ENCODE results near the gene SCUBE1. TPM values are rescaled to one million over a fixed set of nuclear protein-coding genes. Genes with fewer than 3 reads are reported as not detected.

Gene SCUBE1
- total RNA-seq, 1 donor from 2014 or later = 25.9 TPM

DNA sequence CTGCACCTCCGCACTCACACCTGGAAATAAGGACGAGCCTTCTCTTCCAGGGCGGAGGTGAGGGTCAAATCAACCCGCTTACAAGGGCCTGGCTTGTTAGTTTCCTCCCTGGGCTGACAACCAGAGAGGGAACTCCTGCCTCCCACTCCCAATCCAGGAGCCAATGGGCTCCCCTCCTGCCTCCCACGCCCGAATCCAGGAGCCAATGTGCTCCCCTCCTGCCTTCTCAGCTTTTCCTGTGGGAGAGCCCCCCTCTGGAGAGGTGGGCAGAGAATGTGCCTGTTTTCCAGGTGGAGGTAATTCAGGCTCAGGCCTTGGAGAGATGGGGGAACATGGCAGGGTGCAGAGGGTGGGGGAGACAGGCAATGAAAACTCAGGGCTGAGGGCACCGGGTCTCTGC, 102.6 kb downstream of the SCUBE1 start:
- Histone ChIP-seq H3K9me3 (ENCODE audit: low read depth) (no peaks in the 10 kb centered on the region), H3K79me2 (ENCODE audit: low read depth) (no peaks in the 10 kb centered on the region), H4K20me1 (ENCODE audit: low read depth) (no peaks in the 10 kb centered on the region), H3K4me2 (no peak overlapping the region), H3K4me3 (no peak overlapping the region), H3K9ac (no peak overlapping the region), H3K36me3 (no peaks in the 10 kb centered on the region), H3K27ac (no peak overlapping the region), H3K27me3 (no peaks in the 10 kb centered on the region), H2AFZ (replicated peaks) (no peak overlapping the region), H3K4me1 (peaks cover 4% of the 10 kb centered on the region), H3F3A (ENCODE audit: low read depth) (no peaks in the 10 kb centered on the region)
- Mint-ChIP-seq H3K4me3 (no peak overlapping the region), H3K4me1 (peaks cover 26% of the 10 kb centered on the region), H3K27me3 (ENCODE audit: insufficient read depth, low read depth) (peaks cover 6% of the 10 kb centered on the region), H3K27ac (no peak overlapping the region), H3K36me3 (peaks cover 4% of the 10 kb centered on the region), H3K9me3 (no peaks in the 10 kb centered on the region)
- TF ChIP-seq EZH2 (IDR thresholded peaks at IDR 0.05) = no peak
- no peak for TF ChIP-seq EZH2phosphoT487 (IDR thresholded peaks at IDR 0.05)
- TF ChIP-seq, protein P1, sequence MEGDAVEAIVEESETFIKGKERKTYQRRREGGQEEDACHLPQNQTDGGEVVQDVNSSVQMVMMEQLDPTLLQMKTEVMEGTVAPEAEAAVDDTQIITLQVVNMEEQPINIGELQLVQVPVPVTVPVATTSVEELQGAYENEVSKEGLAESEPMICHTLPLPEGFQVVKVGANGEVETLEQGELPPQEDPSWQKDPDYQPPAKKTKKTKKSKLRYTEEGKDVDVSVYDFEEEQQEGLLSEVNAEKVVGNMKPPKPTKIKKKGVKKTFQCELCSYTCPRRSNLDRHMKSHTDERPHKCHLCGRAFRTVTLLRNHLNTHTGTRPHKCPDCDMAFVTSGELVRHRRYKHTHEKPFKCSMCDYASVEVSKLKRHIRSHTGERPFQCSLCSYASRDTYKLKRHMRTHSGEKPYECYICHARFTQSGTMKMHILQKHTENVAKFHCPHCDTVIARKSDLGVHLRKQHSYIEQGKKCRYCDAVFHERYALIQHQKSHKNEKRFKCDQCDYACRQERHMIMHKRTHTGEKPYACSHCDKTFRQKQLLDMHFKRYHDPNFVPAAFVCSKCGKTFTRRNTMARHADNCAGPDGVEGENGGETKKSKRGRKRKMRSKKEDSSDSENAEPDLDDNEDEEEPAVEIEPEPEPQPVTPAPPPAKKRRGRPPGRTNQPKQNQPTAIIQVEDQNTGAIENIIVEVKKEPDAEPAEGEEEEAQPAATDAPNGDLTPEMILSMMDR (IDR thresholded peaks at IDR 0.05) = no peak
- no peak for DNase-seq (ENCODE audit: low spot score)

DNA sequence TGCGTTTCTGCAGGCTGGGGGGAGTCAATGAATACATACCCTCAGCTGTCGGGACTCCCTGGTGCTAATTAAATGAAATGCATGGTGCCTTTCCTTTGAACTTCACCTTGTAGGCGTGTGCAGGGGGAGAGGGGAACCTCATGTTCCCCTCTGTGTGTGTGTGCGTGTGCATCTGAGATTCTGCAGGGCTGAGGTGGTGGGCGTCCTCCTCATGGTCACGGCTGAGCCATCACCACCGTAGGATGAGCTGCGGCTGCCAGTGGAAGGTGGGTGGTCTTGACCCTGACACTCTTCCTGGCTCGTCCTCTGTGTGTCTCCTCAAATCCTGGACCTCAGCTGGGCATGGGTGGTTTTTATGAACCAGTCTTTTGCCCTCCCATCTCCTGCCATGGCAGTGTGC, 103.2 kb downstream of the SCUBE1 start:
- H3K4me1 Mint-ChIP-seq = peaks cover 33% of the 10 kb centered on the region
- peaks cover 3% of the 10 kb centered on the region for H3K4me1 ChIP-seq
- no peak for TF ChIP-seq EZH2 (IDR thresholded peaks at IDR 0.05)
- TF ChIP-seq EZH2phosphoT487 (IDR thresholded peaks at IDR 0.05) = no peak
- TF ChIP-seq, protein P1 (IDR thresholded peaks at IDR 0.05) = no peak

DNA sequence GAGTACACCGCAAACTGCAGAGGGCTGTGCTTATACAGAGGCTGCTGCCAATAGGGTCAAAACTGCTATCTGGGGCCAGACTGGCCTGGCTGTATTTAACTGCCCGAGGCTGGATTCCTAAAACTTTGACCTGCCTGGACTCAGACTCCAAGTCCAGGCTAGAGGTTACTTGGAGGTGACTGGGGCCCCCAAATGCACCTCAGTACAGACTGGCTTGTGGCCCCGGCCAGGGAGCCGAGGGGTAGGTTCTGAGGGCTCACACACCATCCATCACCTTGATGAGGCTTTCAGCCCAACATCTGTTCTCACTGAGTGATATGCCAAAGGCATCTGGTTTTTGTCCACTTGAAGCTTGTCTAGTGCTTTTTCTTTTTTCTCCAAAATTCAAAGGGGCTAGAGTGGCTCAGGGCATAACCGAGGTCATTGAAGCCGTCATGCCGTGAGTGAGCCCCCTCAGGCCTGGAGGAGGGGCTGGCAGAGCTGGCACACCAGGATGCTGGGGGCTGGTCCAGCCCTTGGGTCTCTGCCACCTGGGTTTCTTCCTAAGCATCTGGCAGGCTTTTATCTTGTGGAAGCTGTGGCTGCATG, 103.9 kb downstream of the SCUBE1 start:
- Mint-ChIP-seq H3K4me1 (peaks cover 35% of the 10 kb centered on the region), H3K27me3 (ENCODE audit: insufficient read depth, low read depth) (peaks cover 6% of the 10 kb centered on the region), H3K36me3 (peaks cover 4% of the 10 kb centered on the region), H3K27ac (peak overlapping the region; percentile 46), H3K4me3 (no peak overlapping the region), H3K9me3 (no peaks in the 10 kb centered on the region)
- TF ChIP-seq EZH2 (IDR thresholded peaks at IDR 0.05) (no peak), EZH2phosphoT487 (IDR thresholded peaks at IDR 0.05) (no peak)
- TF ChIP-seq, protein P1 (IDR thresholded peaks at IDR 0.05) = no peak
- Histone ChIP-seq H3K4me1 (no peaks in the 10 kb centered on the region), H3K27me3 (no peaks in the 10 kb centered on the region), H3K4me2 (no peak overlapping the region), H3F3A (ENCODE audit: low read depth) (no peaks in the 10 kb centered on the region), H3K9me3 (ENCODE audit: low read depth) (no peaks in the 10 kb centered on the region), H3K36me3 (no peaks in the 10 kb centered on the region), H2AFZ (replicated peaks) (no peak overlapping the region), H3K4me3 (no peak overlapping the region), H3K9ac (no peak overlapping the region), H4K20me1 (ENCODE audit: low read depth) (peaks cover 2% of the 10 kb centered on the region), H3K27ac (no peak overlapping the region), H3K79me2 (ENCODE audit: low read depth) (no peaks in the 10 kb centered on the region)
- no peak for DNase-seq (ENCODE audit: low spot score)

More for the DNA sequence above, 103.2 kb downstream of the SCUBE1 start:
- no peaks in the 10 kb centered on the region for H3K27me3 ChIP-seq
- no peaks in the 10 kb centered on the region for H3K9me3 ChIP-seq (ENCODE audit: low read depth)
- H3K4me3 ChIP-seq = no peak overlapping the region
- H3F3A ChIP-seq (ENCODE audit: low read depth) = no peaks in the 10 kb centered on the region
- DNase-seq (ENCODE audit: low spot score) = no peak
- no peaks in the 10 kb centered on the region for H3K9me3 Mint-ChIP-seq
- no peak overlapping the region for H3K4me3 Mint-ChIP-seq
- H3K36me3 Mint-ChIP-seq = peaks cover 4% of the 10 kb centered on the region
- no peak overlapping the region for H2AFZ ChIP-seq (replicated peaks)
- no peak overlapping the region for H3K4me2 ChIP-seq
- H4K20me1 ChIP-seq (ENCODE audit: low read depth) = no peaks in the 10 kb centered on the region
- no peak overlapping the region for H3K9ac ChIP-seq
- H3K27me3 Mint-ChIP-seq (ENCODE audit: insufficient read depth, low read depth) = peaks cover 6% of the 10 kb centered on the region
- no peaks in the 10 kb centered on the region for H3K79me2 ChIP-seq (ENCODE audit: low read depth)
- no peak overlapping the region for H3K27ac Mint-ChIP-seq
- H3K27ac ChIP-seq = no peak overlapping the region
- H3K36me3 ChIP-seq = no peaks in the 10 kb centered on the region
